ENCODE results near the gene EXOC6.

DNA sequence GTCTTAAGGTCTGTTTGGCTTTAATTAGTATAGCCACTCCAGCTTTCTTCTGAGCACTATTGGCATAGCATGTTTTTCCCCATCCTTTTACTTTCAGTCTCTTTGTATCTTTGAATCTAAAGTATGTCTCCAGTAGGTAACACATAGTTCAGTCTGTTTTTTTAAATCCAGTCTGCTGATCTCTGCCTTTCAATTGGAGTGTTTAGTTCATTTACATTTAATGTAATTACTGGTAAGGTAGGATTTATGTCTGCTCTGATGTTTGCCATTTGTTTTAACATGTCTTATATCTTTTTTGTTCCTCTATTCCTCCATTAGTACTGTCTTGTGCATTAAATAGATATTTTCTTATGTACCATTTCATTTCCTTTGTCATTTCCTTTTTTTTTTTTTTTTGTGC lies 72.5 kb downstream of the EXOC6 start:
- TF ChIP-seq TARDBP (IDR thresholded peaks at IDR 0.05; ENCODE audit: borderline replicate concordance), result no peak
- TF ChIP-seq, protein P1, sequence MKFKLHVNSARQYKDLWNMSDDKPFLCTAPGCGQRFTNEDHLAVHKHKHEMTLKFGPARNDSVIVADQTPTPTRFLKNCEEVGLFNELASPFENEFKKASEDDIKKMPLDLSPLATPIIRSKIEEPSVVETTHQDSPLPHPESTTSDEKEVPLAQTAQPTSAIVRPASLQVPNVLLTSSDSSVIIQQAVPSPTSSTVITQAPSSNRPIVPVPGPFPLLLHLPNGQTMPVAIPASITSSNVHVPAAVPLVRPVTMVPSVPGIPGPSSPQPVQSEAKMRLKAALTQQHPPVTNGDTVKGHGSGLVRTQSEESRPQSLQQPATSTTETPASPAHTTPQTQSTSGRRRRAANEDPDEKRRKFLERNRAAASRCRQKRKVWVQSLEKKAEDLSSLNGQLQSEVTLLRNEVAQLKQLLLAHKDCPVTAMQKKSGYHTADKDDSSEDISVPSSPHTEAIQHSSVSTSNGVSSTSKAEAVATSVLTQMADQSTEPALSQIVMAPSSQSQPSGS (IDR thresholded peaks at IDR 0.05; ENCODE audit: low read length), result no peak
- TF ChIP-seq, protein P2, sequence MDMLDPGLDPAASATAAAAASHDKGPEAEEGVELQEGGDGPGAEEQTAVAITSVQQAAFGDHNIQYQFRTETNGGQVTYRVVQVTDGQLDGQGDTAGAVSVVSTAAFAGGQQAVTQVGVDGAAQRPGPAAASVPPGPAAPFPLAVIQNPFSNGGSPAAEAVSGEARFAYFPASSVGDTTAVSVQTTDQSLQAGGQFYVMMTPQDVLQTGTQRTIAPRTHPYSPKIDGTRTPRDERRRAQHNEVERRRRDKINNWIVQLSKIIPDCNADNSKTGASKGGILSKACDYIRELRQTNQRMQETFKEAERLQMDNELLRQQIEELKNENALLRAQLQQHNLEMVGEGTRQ (IDR thresholded peaks at IDR 0.05; ENCODE audit: borderline replicate concordance, low read depth, low read length), result no peak
- no peak for TF ChIP-seq NFXL1 (IDR thresholded peaks at IDR 0.05; ENCODE audit: borderline replicate concordance)
- TF ChIP-seq SIX5 (IDR thresholded peaks at IDR 0.05; ENCODE audit: low read depth, low read length, severe bottlenecking), result no peak
- TF ChIP-seq, protein P3, sequence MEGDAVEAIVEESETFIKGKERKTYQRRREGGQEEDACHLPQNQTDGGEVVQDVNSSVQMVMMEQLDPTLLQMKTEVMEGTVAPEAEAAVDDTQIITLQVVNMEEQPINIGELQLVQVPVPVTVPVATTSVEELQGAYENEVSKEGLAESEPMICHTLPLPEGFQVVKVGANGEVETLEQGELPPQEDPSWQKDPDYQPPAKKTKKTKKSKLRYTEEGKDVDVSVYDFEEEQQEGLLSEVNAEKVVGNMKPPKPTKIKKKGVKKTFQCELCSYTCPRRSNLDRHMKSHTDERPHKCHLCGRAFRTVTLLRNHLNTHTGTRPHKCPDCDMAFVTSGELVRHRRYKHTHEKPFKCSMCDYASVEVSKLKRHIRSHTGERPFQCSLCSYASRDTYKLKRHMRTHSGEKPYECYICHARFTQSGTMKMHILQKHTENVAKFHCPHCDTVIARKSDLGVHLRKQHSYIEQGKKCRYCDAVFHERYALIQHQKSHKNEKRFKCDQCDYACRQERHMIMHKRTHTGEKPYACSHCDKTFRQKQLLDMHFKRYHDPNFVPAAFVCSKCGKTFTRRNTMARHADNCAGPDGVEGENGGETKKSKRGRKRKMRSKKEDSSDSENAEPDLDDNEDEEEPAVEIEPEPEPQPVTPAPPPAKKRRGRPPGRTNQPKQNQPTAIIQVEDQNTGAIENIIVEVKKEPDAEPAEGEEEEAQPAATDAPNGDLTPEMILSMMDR (IDR thresholded peaks at IDR 0.05 in 2 of 3, conservative IDR thresholded peaks at IDR 0.05 in 1 of 3; ENCODE audit: control insufficient read depth in 2 of 3, extremely low read depth in 1 of 3, insufficient read depth in 1 of 3, low read depth in 3 of 3, low read length in 3 of 3), result no peak
- no peak for TF ChIP-seq RELA (IDR thresholded peaks at IDR 0.05; ENCODE audit: borderline replicate concordance, partially characterized antibody)
- TF ChIP-seq, protein P4, sequence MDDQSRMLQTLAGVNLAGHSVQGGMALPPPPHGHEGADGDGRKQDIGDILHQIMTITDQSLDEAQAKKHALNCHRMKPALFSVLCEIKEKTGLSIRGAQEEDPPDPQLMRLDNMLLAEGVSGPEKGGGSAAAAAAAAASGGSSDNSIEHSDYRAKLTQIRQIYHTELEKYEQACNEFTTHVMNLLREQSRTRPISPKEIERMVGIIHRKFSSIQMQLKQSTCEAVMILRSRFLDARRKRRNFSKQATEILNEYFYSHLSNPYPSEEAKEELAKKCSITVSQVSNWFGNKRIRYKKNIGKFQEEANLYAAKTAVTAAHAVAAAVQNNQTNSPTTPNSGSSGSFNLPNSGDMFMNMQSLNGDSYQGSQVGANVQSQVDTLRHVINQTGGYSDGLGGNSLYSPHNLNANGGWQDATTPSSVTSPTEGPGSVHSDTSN (IDR thresholded peaks at IDR 0.05; ENCODE audit: insufficient replicate concordance, low read depth, low read length), result no peak
